NCI-H774 (cell line): ENCODE data around the gene OR4B1.
"Not testable (repeated sequence)": the region's sequence is repeated elsewhere in the genome, so short reads cannot be mapped to it uniquely, and the experiment has no call there.

Experiments
- DNase-seq: peaks from one replicate; lab custom pipeline; 2025; lab: John Stamatoyannopoulos, UW

The OR4B1 gene, protein sequence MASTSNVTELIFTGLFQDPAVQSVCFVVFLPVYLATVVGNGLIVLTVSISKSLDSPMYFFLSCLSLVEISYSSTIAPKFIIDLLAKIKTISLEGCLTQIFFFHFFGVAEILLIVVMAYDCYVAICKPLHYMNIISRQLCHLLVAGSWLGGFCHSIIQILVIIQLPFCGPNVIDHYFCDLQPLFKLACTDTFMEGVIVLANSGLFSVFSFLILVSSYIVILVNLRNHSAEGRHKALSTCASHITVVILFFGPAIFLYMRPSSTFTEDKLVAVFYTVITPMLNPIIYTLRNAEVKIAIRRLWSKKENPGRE

GRCh38 chr11:48216510-48216909, at the start of gene OR4B1:
Gene OR4B1 (plus strand): TSS chr11:48216810. CDS start chr11:48216810, 0 bp downstream.
- no peak for DNase-seq

DNA sequence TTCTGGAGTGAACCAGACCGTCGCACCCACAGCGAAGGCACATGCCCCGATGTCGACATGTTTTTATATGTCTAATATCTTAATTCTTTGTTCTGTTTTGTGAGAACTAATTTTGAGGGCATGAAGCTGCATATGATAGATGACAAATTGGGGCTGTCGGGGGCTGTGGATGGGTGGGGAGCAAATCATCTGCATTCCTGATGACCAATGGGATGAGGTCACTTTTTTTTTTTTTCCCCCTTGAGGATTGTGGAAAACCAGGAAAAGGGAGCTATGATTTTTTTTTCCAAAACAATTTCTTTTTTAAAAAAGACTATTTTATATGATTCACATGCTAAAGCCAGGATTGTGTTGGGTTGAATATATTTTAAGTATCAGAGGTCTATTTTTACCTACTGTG, 49.2 kb upstream of the OR4B1 start:
- DNase-seq = no peak

DNA sequence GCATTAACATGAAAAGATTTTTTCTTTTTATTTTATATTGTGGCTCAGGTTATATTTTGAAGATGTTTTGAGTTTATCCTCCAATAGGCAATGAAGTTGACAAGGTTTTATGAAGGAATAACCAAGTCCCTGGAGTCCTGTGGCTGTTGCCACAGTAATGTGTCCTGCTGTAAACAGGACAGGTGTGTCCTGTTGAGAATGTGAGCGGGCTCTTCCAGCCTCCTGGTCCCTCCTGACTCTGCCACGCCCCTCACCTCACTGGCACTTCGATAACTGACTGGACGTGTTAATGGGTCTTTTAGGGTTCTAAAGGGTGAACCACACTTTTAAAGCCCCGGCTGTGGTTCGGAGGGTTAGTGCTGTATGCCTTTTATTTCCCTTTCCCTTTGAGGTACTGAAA, 47.8 kb upstream of the OR4B1 start:
- DNase-seq = no peak

DNA sequence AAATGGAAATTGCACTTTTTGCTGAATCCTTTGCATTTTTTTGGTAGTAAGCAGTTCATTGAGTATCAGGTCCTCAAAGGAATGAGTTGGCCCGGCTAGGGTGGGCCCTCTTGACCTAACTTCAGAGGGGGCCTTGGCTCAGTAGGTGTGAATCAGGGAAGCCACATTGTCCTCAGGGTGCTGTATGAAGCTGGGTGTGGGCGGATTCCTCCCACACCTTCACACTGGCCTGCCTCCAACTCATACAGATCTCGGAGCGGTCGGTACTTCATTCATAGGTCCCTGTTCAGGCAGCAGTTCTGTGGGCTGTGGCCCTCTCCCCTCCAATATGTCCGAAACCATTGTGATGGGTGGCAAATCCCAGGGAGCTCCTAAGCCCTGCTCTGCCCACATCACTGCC, 47.4 kb upstream of the OR4B1 start:
- no peak for DNase-seq

- DNase-seq = no peak
Observed at GRCh38 chr11:48169717-48170116, 46.9 kb upstream of the OR4B1 start.

GRCh38 chr11:48170241-48171233, 46.1 kb upstream of the OR4B1 start:
- DNase-seq = no peak

DNA sequence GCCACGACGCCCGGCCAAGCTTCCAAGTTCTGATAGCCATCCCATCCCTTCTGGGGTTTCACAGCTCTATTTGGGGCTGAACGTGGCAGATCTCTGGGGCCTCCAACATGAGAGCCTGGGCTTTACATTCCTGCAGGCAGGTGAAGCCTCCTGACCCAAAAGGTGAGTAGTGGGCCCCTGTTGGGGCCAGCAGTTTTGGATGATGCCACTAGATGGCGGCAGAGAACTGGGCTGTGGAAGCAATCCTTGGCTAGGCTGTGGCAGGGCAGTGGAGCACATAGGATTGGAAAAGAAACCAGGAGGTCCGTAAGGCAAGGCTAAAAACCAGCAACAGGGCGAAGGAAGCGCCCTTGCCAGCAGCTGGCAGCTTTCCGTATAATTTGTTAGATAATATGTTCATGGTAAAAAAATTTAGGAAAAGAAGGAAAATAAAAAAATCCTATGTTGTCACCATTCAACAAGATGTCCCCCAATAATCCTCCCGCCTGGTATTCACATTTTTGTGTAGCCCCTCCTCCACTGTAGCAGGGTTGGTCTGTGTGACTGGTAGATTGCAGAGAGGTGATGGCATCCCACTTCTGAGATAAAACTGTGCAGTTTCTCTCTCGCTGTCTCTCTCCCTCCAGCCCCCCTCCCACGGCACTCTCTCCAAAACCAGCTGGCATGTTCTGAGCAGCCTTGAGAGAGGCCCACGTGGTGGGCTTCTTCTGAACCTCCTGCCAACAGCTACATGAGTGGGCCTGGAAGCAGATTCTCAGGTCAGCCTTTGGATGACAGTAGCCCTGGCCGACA, 43.6 kb upstream of the OR4B1 start:
- peak; percentile 10 for DNase-seq

DNA sequence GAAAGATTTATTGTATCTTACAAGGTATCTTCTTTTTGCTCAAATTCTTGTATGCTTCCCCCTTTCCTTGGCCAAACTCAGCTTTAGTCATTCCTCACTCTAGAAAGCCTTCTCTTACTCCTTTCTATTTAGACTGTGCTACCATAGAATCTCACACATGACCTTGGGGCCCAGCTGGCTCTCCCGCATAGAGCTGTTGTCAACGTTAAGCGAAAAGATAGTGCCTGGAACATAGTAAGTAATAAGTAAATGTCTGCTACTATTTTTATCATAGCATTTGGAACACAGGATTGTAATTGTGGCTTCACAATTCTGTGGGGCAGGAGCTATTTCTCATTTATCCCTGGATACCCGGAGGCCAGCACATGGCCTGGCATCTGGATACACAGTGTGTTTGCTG, 38.9 kb upstream of the OR4B1 start:
- no peak for DNase-seq

GRCh38 chr11:48180627-48181026, 36.0 kb upstream of the OR4B1 start:
- DNase-seq = no peak

DNA sequence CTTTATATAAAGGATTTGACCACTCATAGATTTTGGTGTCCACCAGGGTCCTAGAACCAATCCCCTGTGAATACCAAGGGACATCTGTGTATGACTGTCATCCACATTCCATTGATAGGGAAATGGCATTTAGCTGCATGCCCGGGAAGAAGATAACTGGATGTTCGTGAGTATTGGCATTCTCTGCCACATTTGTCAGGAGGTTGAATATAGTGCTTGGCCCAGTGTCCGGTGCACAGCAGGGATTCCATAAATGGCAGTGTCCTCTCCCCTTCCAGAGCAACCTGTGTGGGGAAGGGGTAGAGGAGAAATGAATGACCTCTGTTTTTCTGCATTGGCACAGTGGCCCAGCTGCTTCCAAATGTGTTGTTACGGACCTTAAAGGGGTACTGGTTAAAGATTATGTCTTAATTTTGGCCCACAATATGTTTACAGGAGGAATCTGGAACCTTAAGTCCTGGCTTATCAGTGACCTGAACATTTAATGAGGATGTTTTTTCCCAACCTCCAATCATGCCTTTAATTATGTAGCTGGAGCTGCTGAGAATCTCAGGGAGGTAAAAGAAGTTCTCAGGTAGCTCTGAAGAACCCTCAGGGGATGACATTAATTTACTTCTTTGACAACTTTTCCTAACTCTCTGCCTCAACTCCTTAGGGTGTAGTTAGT, 33.6 kb upstream of the OR4B1 start:
- no peak for DNase-seq

- DNase-seq = no peak
Observed at GRCh38 chr11:48184452-48184851, 32.2 kb upstream of the OR4B1 start.

GRCh38 chr11:48190906-48191654, 25.5 kb upstream of the OR4B1 start:
- DNase-seq = not testable (repeated sequence)

- DNase-seq = no peak
Observed at GRCh38 chr11:48193876-48194275, 22.7 kb upstream of the OR4B1 start.

DNA sequence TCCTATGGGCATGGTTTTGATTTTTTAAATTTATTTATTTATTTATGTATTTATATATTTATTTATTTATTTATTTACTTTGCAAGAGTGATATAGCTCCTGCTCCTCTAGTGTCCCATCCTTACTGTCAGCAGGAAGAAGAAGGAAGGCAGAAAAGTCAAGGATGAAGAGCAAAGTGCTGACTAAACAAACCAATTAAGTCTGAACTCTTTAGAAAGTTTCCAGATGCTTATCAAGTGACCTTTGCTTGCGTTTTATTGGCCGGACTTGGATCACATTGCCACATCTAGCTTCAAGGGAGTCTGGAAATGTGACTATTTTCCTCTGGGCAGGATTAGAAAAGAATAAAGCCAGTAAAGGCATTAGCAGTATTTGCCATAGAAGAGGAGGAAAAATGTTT, 8.7 kb upstream of the OR4B1 start:
- no peak for DNase-seq

GRCh38 chr11:48210052-48210451, 6.6 kb upstream of the OR4B1 start:
- DNase-seq = no peak

DNA sequence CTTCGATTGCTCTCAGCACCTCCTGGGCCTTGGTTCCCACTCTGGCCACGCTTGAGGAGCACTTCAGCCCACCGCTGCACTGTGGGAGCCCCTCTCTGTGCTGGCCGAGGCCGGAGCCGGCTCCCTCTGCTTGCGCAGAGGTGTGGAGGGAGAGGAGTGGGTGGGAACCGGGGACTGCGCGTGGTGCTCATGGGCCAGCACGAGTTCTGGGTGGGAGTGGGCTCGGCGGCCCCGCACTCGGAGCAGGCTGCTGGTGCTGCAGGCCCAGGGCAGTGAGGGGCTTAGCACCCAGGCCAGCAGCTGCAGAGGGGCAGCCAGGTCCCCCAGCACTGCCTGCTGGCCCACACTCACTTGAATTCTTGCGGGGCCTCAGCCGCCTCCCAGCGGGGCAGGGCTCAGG, 12.2 kb downstream of the OR4B1 start:
- no peak for DNase-seq

DNA sequence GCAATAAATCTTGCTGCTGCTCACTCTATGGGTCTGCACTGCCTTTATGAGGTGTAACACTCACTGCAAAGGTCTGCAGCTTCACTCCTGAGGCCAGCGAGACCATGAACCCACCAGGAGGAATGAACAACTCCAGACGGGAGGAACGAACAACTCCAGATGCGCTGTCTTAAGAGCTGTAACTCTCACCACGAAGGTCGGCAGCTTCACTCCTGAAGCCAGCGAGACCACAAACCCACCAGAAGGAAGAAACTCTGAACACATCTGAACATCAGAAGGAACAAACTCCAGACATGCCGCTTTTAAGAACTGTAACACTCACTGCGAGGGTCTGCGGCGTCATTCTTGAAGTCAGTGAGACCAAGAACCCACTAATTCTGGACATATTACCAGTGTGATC, 13.4 kb downstream of the OR4B1 start:
- DNase-seq = not testable (repeated sequence)

GRCh38 chr11:48237727-48238126, 21.1 kb downstream of the OR4B1 start:
- DNase-seq = no peak

DNA sequence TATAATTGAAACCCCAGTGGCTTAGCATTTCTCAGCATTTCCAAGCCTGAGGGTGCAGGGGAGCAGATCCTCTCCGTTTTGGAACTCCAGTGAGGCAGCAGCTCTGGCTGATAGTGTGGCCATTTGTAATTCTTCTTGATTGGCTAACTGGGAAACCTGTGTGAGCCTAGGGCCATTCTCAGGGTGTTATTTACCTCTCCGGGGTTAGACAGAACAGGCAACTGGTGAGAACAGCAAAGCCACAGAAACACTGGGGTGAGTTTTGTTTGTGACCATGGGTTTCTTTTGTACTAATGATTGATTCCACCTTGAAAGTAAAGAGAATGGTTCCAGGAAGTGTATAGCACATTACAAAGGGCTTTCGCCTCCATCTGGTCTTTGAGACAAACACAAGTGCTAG, 25.9 kb downstream of the OR4B1 start:
- DNase-seq = no peak

DNA sequence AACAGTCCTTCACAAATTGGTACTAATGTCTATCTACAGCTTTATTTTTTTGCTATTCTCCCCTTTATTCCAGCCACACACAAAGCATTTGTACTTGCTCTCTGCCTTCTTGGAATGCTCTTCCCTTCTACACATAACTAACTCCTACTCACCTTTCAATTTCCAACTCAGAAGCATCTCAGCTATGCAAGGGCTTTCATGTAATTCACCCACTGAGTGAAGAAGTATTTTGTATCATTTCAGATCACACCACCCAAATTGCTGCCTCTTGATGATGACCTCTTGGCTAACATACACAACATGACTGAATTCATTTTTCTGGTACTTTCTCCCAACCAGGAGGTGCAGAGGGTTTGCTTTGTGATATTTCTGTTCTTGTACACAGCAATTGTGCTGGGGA, 28.2 kb downstream of the OR4B1 start, which contains the start of gene OR4X2:
OR4X2 (plus strand) TSS at position 301 of the 400 bp plus-strand sequence; CDS start at position 301, 0 bp downstream.
- no peak for DNase-seq

DNA sequence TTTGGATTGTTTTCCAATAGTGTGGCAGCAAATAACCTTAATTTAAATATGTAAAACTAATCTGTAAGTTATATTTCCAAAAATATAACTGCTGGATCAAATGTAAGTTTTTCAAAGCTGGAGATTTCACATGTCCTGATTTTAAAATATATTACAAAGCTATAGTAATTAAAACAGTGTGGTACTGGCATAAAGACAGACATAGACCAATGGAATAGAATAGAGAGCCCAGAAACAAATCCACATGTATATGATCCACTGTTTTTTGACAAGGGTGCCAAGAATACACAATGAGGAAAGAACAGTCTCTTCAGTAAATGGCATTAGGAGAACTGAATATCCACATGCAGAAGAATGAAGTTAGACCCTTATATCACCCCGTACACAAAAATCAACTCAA, 32.3 kb downstream of the OR4B1 start:
- DNase-seq = no peak
